GM21576 (cell line): ENCODE measurements around the gene MPZL3.
"Not testable (repeated sequence)": the region's sequence is repeated elsewhere in the genome, so short reads cannot be mapped to it uniquely, and the experiment has no call there.

Experiments
- ATAC-seq: cut with Tn5 transposase; IDR thresholded peaks from one replicate; pipeline ENCODE4 v1.9.1; 2021; ENCODE audit warnings: mild to moderate bottlenecking, moderate library complexity; ENCODE audit not compliant: unreplicated experiment

The MPZL3 gene

GRCh38 chr11:118190942-118191506 is 61.1 kb downstream of the MPZL3 start:
- not testable (repeated sequence) for ATAC-seq

- ATAC-seq, result no peak
These were observed 65.6 kb downstream of the MPZL3 start for GRCh38 chr11:118186346-118187107.

GRCh38 chr11:118184784-118185579 is 67.2 kb downstream of the MPZL3 start:
- no peak for ATAC-seq

GRCh38 chr11:118183691-118184090 is 68.5 kb downstream of the MPZL3 start:
- ATAC-seq, result not testable (repeated sequence)

- no peak for ATAC-seq
These were observed 71.9 kb downstream of the MPZL3 start for GRCh38 chr11:118180300-118180703.

- no peak for ATAC-seq
These were observed 75.4 kb downstream of the MPZL3 start for GRCh38 chr11:118176778-118177134.
